GM12891 (cell line): Measurements from ENCODE around the gene LCK.

ENCODE experiments used
- POLR2A ChIP-seq: IDR thresholded peaks from 2 replicates; pipeline ENCODE4 v1.6.1; 2011; ENCODE audit warnings: low read depth, low read length, control low read depth
- POLR2AphosphoS5 ChIP-seq: IDR thresholded peaks from 2 replicates; pipeline ENCODE4 v1.6.1; 2011; ENCODE audit warnings: low read depth, low read length, control low read depth

DNA sequence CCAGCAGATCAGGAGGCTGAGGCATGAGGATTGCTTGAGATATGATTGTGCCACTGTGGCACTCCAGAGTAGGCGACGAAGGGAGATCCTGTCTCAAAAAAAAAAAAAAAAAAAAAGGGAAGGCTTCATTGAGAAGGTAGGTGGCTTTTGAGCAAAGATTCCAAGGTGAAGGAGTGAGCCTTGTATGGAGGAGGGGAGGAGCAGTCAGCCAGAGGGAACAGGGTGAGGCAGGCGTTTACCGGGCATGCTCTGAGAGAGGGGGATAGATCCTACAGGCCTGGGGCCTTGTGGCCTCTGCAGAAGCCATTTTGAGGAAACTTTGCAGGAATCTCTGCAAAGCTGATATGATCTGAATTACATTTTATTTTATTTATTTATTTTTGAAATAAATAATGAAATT lies 35.7 kb downstream of the LCK start:
- TF ChIP-seq POLR2A, result no peak
- TF ChIP-seq POLR2AphosphoS5, result no peak
